ENCODE data around the gene LDLRAD4.
A peak's percentile ranks its signal among the peaks of the same experiment; 100 is the strongest.

LDLRAD4 gene

GRCh38 chr18:13284330-13285027 is 65.9 kb downstream of the LDLRAD4 start:
- DNase-seq (ENCODE audit: low read depth in 3 of 3) = peak in 2 of 3 experiments; percentile 9 to 39

GRCh38 chr18:13285874-13286273 is 67.3 kb downstream of the LDLRAD4 start:
- no peak for DNase-seq (ENCODE audit: low read depth in 3 of 3)

- DNase-seq (ENCODE audit: low read depth in 3 of 3) = no peak
These were observed 68.0 kb downstream of the LDLRAD4 start for GRCh38 chr18:13286456-13287125.

- no peak for DNase-seq (ENCODE audit: low read depth in 3 of 3)
These were observed 68.8 kb downstream of the LDLRAD4 start for GRCh38 chr18:13287372-13287771.

- DNase-seq (ENCODE audit: low read depth in 3 of 3) = peak in 1 of 3 experiments; percentile 20
These were observed 70.1 kb downstream of the LDLRAD4 start for GRCh38 chr18:13288509-13289133.

- DNase-seq (ENCODE audit: low read depth in 3 of 3) = no peak
These were observed 71.1 kb downstream of the LDLRAD4 start for GRCh38 chr18:13289481-13290205.

- DNase-seq (ENCODE audit: low read depth in 3 of 3) = peak in 2 of 3 experiments; percentile 13 to 23
These were observed 72.3 kb downstream of the LDLRAD4 start for GRCh38 chr18:13290856-13291271.

- DNase-seq (ENCODE audit: low read depth in 3 of 3) = no peak
These were observed 72.7 kb downstream of the LDLRAD4 start for GRCh38 chr18:13291299-13291698.

GRCh38 chr18:13291745-13292447 is 73.3 kb downstream of the LDLRAD4 start:
- DNase-seq (ENCODE audit: low read depth in 3 of 3) = no peak

- DNase-seq (ENCODE audit: low read depth in 3 of 3) = no peak
These were observed 74.2 kb downstream of the LDLRAD4 start for GRCh38 chr18:13292736-13293135.

- no peak for DNase-seq (ENCODE audit: low read depth in 3 of 3)
These were observed 75.7 kb downstream of the LDLRAD4 start for GRCh38 chr18:13294309-13294708.

GRCh38 chr18:13295894-13296293 is 77.3 kb downstream of the LDLRAD4 start:
- no peak for DNase-seq (ENCODE audit: low read depth in 3 of 3)

GRCh38 chr18:13296867-13297574 is 78.5 kb downstream of the LDLRAD4 start:
- DNase-seq (ENCODE audit: low read depth in 3 of 3) = no peak

- DNase-seq (ENCODE audit: low read depth in 3 of 3) = no peak
These were observed 79.7 kb downstream of the LDLRAD4 start for GRCh38 chr18:13298262-13298661.

GRCh38 chr18:13300029-13300428 is 81.5 kb downstream of the LDLRAD4 start:
- DNase-seq (ENCODE audit: low read depth in 3 of 3) = no peak

GRCh38 chr18:13300796-13301195 is 82.2 kb downstream of the LDLRAD4 start:
- DNase-seq (ENCODE audit: low read depth in 3 of 3) = no peak

- DNase-seq (ENCODE audit: low read depth in 3 of 3) = no peak
These were observed 83.5 kb downstream of the LDLRAD4 start for GRCh38 chr18:13302040-13302439.

GRCh38 chr18:13302457-13303225 is 84.1 kb downstream of the LDLRAD4 start:
- DNase-seq (ENCODE audit: low read depth in 3 of 3) = no peak

- no peak for DNase-seq (ENCODE audit: low read depth in 3 of 3)
These were observed 85.3 kb downstream of the LDLRAD4 start for GRCh38 chr18:13303756-13304364.

- no peak for DNase-seq (ENCODE audit: low read depth in 3 of 3)
These were observed 86.7 kb downstream of the LDLRAD4 start for GRCh38 chr18:13305301-13305700.
